ENCODE measurements around the gene TMPRSS3.

The TMPRSS3 gene

DNA sequence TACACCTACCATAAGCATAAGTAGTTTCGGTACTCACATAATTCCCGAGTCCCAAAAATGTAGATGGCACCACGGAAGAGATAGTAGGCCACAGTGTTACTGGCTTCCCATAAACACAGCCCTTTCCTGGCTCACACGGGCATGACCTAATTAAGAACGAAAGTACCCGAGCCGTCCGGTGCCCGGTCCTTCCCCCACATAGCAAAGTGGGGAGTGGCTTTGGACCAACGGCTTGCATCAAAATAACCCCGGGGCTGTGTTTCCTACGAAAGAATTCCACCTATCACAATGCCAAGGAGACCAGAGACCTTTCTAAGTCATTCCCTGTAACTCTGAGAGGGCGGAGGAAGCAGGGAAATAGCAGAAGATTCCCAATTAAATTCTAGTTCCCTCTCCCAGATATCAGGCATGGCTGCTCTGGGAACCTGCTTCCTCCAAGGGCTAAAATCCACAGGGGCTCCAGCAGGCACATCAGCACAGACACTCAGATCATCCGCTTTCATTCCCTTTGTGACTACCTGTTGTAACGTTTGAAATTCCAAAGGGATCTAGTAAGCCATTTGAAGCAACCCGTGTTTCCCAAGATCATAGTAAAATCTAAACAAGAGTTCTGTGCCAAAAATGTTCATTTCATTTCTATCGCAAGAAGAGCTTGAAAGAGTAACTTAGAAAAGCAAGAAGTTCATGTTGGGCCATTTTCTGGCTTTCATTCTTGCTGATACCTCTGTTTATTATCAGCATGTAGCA lies at the start of gene TMPRSS3:
TMPRSS3 (minus strand) TSS at position 148 of the 747 bp plus-strand sequence. CDS start 635 bp downstream, outside the sequence.
- no peak for DNase-seq (ENCODE audit: low read depth in 2 of 2)

DNA sequence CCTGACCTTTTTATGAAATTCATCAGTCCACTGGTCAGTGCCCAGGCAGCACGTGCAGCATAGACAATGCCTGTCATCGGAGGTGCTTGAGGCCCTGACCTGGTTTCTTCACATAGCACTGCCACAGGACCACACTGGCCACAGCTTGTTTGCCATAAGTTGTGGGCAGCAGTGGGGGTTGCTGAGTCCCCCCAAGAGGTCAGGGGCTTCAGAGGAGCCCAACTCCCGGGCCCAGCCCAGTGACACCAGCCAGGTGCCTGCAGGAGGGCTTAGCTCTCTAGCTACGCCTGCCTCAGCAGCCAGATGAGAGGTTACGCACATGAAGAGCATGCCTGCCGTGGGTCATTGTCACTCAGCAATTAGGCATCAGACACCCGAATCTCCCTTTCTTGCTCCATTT lies 49.5 kb upstream of the TMPRSS3 start:
- DNase-seq (ENCODE audit: low read depth in 2 of 2) = no peak

GRCh38 chr21:42444745-42445059 lies 48.9 kb upstream of the TMPRSS3 start:
- DNase-seq (ENCODE audit: low read depth in 2 of 2) = no peak

DNA sequence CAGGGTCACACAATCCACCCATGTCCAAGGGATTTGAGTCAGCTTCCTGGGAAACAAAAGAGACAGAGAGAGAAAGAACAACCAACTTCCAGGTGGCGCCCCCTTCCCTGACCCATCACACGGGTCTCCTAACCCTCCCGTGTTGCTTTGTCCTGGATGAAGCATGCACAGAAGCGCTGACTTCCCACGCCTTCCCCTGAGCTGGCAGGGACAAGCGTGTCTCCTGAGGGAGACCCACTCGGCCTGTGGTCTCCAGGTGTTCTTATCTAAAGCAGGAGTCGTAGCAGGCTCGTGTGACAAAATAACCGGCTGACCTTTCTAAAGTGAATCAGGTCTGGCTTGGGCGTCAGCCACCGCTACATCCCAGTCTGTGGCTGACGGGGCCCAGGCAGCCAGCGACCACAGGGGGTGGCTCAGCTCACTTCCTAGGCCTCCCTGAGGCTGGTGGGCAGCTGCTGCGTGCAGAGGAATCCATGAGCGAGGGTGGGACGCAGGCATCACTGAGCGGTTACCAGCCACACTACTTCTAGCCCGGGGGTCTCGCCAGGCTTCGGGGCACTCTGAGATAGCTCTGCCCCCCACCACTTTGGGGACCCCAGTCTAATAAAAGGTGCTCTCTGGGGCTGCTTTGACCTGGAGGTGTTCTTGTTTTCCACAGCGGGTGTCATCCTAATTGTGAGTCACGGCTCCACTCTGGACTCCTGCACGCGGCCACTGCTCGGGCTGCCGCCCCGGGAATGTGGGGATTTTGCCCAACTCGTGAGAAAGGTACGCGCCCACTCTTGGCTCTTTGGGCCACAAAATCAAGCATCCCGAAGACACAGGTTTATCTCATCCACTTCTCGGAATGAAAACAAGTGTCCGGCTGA lies 48.3 kb upstream of the TMPRSS3 start:
- DNase-seq (ENCODE audit: low read depth in 2 of 2) = no peak

DNA sequence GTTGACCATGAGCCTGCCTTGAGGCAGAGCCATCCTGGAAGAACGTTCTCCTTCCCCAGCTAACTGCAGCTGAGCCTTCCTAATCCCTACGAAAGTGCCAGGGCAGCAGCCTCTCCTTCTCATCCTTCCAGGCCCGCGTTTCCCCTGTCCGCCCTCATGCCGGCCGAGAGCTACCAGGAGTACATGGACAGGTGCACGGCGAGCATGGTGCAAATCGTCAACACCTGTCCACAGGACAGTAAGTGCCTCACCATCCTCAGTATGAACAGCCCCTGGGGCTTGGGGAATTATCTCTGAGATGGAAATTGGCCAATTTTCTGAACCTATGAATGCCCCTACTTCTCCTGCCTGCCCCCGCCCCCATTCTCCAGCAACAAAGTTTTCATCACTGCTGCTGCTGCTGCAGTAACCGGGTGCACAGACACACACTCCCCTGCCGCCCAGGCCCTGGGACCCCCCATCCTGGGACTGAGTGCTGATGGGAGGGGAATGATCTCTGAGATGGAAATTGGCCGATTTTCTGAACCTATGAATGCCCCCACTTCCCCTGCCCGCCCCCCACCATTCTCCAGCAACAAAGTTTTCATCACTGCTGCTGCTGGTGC lies 47.4 kb upstream of the TMPRSS3 start:
- no peak for DNase-seq (ENCODE audit: low read depth in 2 of 2)

- no peak for DNase-seq (ENCODE audit: low read depth in 2 of 2)
These were observed 46.1 kb upstream of the TMPRSS3 start for GRCh38 chr21:42441963-42442362.

GRCh38 chr21:42440187-42440792 lies 44.4 kb upstream of the TMPRSS3 start:
- no peak for DNase-seq (ENCODE audit: low read depth in 2 of 2)

DNA sequence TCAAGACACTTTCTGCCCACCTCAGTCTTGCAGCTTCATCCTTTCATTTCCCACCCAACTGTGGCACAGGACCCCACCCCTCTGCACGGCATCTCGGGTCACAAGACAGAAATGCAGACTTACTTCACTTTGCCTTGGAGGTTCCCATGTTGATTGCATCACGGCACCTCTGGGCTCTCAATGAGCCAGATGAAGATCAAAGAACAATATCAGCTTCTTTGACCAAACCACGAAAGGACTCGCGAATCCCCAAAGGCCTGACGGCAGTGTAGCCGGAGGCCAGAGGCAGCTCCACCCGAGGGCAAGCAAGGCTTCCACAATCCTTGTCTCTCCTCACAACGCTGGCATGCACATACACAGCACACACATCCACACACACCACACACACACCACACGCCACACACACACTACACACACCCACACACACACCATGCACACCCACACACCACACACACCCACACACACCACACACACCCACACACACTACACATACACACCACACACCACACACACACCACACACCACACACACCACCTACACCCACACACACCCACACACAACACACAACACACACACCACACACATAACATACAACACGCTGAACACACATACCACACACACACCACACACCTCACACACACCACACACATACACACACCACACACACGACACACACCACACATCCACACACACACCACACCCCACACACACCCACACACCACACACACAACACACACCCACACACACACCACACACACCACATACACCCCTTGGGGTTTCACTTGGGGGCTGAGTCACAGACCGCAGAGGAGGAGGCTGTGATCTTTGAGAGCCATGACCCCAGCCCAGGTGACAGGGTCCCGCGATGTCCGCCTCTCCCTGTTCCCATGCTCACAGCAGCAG lies 43.7 kb upstream of the TMPRSS3 start:
- DNase-seq (ENCODE audit: low read depth in 2 of 2) = no peak

DNA sequence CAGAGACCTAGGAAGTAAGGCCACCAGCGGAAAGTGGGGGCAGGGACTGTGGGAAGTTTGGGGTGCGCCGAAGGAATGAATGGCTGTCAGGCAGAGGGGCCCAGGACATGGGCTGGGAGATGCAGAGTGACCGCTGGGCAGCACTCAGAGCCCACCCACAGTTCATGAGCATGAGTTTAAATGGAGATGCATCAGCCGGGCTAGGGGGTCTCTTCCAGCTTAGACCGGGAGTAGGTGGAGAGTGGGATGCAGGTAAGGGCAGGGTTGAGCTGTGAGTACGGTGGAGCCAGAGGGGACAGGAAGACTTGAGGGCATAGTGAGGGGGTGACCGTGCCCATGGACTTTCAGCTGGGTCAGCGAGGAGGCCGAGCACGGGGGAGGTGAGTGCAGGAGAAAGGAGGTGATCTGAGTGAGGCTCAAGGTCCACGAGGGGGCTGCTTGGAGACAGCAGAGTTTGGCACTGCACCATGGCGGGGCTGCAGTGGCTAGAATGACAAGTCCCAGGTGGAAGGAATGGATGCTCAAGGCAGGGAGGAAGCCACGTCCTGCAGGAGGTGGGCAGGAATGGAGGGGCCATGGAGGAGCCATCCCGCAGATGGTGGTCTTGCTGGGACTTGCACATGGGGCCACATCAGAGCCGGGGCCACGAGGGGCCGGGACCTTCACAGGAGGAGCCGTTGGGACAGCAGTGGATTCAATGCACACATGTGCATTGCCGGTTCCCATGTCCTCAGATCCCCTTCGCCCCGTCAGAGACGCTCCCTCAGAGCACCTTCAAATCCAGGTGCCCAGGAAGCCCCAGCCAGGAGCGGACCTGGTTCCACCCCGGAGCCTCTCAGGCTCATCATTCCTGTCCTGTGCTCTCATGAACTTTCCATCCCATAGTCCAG lies 42.7 kb upstream of the TMPRSS3 start:
- no peak for DNase-seq (ENCODE audit: low read depth in 2 of 2)

DNA sequence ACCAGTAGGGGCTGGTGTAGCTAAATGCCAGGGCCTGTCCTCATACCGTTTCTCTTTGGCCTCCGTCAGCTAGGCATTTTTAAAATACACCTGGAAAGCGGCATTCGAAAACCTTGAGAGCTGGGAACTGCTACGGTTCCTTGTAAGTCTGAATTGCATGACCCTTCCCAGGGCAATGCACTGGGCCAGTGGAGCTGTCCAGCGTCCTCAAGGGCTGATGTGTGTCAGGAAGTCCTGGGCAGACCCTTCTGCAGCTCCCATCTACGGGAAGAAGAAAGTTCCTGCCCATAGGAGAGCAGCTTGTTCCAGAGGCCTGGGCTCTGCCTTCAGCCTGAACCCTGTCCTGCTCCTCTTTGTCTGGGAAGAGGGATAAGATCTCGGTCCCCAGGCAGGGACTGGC lies 41.9 kb upstream of the TMPRSS3 start:
- no peak for DNase-seq (ENCODE audit: low read depth in 2 of 2)

DNA sequence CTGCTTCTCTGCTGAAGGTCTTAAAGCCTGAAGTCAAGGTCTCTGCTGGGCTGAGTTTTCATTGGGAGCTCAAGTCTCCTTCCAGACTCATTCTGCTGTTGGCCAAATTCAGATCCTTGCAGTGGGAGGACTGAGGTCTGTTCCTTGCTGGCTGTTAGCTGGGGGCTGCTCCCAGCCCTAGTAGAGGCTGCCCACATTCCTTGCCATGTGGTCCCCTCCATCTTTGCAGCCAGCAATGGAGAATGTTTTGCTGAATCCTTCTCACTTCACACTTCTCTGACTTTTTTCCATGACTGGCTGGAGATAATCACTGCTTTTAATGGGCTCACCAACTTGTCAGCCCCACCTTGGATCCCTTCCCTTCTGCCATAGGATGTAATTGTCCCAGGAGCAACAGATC lies 41.1 kb upstream of the TMPRSS3 start:
- DNase-seq (ENCODE audit: low read depth in 2 of 2) = no peak

- DNase-seq (ENCODE audit: low read depth in 2 of 2) = no peak
These were observed 40.0 kb upstream of the TMPRSS3 start for GRCh38 chr21:42435833-42436232.

GRCh38 chr21:42435401-42435800 lies 39.5 kb upstream of the TMPRSS3 start:
- no peak for DNase-seq (ENCODE audit: low read depth in 2 of 2)

GRCh38 chr21:42434884-42435283 lies 39.0 kb upstream of the TMPRSS3 start:
- DNase-seq (ENCODE audit: low read depth in 2 of 2) = no peak

DNA sequence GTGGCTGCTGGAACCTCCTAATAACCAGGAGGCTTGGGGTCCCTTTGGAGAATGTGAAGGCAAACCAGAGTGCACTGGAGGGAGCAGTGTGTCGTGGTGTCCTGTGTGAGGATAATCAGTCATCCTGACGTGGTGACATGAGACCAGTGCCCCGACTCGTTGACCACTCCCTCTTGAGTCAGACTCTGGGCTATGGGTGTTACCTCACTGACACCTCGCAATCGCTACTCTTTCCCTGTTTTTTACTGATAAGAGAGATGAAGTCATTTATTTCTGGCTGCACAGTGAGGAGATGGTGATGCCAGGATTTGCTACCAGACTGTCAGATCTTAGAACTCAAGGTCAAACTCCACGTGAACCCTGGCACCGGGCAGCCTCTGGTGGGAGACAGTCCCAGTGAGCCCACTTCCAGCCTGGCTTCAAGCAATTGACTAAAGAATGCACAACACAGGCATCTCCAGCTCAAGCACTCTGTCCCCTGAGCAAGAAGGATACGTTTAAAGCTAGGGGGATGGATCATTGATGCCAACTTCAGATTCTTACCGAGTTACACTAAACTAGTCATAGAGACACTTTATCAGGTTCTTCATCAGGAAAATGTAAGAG lies 38.2 kb upstream of the TMPRSS3 start:
- DNase-seq (ENCODE audit: low read depth in 2 of 2) = no peak

DNA sequence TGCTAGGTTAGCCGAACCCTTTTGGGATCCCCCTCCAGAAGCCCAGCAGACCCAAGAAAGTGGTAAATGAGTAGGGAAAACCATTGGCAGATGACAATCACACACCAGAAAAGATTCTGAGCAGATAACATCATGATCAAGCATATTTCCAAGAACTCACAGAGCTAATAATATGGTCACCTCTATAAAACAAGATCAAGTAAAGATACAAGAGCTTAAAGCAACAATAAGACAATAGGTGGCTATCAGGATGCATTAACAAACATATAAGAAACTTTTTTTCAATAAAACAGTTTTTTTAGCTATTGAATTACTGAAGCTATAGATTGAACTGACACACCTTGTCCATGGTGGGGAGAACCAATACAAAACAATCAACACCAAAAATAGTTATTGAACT lies 36.8 kb upstream of the TMPRSS3 start:
- no peak for DNase-seq (ENCODE audit: low read depth in 2 of 2)

DNA sequence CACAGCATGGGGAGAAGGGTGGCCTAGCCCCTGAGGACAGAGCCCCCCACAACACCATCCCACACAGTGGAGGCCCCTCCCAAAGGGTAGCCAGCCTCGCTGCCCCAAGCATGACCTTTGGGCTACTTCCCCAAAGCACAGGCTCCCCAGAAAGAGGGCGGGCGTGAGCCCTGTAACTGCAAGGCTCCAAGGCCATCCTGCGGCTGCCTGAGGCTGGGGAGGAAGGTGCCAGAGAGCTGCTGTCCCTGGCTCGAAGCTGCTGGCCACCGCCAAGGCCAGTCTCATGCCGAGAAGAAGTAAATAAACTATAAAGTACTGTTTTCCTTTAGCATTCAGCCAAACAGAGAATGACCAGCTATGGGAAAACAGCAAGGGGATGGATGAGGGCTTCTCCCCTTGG lies 35.3 kb upstream of the TMPRSS3 start:
- no peak for DNase-seq (ENCODE audit: low read depth in 2 of 2)

- DNase-seq (ENCODE audit: low read depth in 2 of 2) = no peak
These were observed 34.7 kb upstream of the TMPRSS3 start for GRCh38 chr21:42430521-42430920.

DNA sequence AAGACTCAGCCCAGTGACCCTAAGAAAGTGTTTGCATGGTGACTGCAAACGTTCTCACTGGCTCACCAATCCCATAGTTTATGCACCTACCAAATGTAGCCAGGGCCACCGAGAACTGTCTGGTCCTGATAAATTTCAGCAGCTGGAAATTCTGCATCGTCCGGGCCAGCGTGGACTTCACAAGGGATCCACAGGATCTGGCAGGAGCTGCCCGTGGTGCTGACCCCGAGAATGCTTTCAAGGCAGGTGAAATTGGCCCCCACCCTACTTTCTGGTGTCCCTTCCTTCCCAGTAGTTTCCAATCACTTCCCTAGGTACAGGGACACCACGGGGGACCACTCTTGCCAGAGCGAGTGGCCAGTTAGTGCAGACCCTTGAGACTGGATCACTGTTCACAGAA lies 34.0 kb upstream of the TMPRSS3 start:
- DNase-seq (ENCODE audit: low read depth in 2 of 2) = no peak

- no peak for DNase-seq (ENCODE audit: low read depth in 2 of 2)
These were observed 33.2 kb upstream of the TMPRSS3 start for GRCh38 chr21:42429021-42429420.

Data from fibroblast of skin of left quadriceps (primary cell).